ENCODE measurements around the gene ZNF613.
"Not testable (repeated sequence)": the region's sequence is repeated elsewhere in the genome, so short reads cannot be mapped to it uniquely, and the experiment has no call there.

ZNF613 gene

DNA sequence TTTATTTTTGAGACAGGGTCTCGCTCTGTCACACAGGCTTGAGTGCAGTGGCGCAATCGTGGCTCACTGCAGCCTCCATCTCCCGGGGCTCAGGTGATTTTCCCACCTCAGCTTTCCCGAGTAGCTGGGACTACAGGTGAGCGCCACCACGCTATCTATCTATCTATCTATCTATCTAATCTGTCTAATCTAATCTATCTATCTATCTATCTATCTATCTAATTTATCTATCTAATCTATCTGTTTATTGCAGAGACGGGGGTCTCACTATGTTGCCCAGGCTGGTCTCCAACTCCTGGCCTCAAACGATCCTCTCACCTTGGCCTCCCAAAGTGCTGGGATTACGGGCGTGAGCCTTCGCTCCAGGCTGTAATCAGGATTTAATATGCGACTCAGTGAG is 587 bp downstream of the ZNF613 start:
- TF ChIP-seq POU2F2 (IDR thresholded peaks at IDR 0.05; ENCODE audit: low read depth, low read length), result no peak
- no peak for TF ChIP-seq SPI1 (IDR thresholded peaks at IDR 0.05; ENCODE audit: low read depth, low read length)
- DNase-seq (ENCODE audit: insufficient read length, low spot score), result no peak
- no peak for FAIRE-seq

GRCh38 chr19:51931921-51932320 is 4.6 kb downstream of the ZNF613 start:
- FAIRE-seq (no peak), DNase-seq (ENCODE audit: insufficient read length, low spot score) (no peak)
- TF ChIP-seq SPI1 (IDR thresholded peaks at IDR 0.05; ENCODE audit: low read depth, low read length) (no peak), POLR2AphosphoS5 (IDR thresholded peaks at IDR 0.05; ENCODE audit: low read depth, low read length) (no peak), POU2F2 (IDR thresholded peaks at IDR 0.05; ENCODE audit: low read depth, low read length) (no peak), TAF1 (IDR thresholded peaks at IDR 0.05; ENCODE audit: low read depth, low read length) (no peak), PAX5 (IDR thresholded peaks at IDR 0.05; ENCODE audit: insufficient read depth, low read length, severe bottlenecking) (no peak), POLR2A (IDR thresholded peaks at IDR 0.05; ENCODE audit: low read depth, low read length) (no peak)

DNA sequence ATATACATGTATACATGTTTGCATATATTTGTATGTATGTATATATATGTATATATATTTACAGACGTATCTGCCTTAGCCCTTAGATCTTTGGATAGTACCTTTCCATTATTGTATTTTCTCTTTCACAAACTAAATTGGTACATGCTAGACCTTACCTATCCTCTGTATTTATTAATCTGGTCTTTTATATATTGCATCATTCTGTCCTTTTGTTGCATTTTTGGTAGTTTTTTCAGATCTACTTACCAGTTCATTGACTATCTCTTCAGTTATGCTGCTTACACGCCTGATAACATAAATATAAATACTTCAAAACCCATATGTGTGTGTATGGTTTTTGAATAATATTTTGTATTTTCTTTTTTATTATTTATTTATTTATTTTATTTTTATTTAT is 11.7 kb downstream of the ZNF613 start:
- TF ChIP-seq TAF1 (IDR thresholded peaks at IDR 0.05; ENCODE audit: low read depth, low read length) (no peak), POLR2A (IDR thresholded peaks at IDR 0.05; ENCODE audit: low read depth, low read length) (no peak), POU2F2 (IDR thresholded peaks at IDR 0.05; ENCODE audit: low read depth, low read length) (no peak), PAX5 (IDR thresholded peaks at IDR 0.05; ENCODE audit: insufficient read depth, low read length, severe bottlenecking) (no peak), POLR2AphosphoS5 (IDR thresholded peaks at IDR 0.05; ENCODE audit: low read depth, low read length) (no peak), SPI1 (IDR thresholded peaks at IDR 0.05; ENCODE audit: low read depth, low read length) (no peak)
- FAIRE-seq, result no peak
- no peak for DNase-seq (ENCODE audit: insufficient read length, low spot score)

GRCh38 chr19:51944798-51945552 is 17.7 kb downstream of the ZNF613 start:
- no peak for TF ChIP-seq TAF1 (IDR thresholded peaks at IDR 0.05; ENCODE audit: low read depth, low read length)
- TF ChIP-seq POLR2AphosphoS5 (IDR thresholded peaks at IDR 0.05; ENCODE audit: low read depth, low read length), result no peak
- no peak for TF ChIP-seq POU2F2 (IDR thresholded peaks at IDR 0.05; ENCODE audit: low read depth, low read length)
- no peak for TF ChIP-seq SPI1 (IDR thresholded peaks at IDR 0.05; ENCODE audit: low read depth, low read length)
- no peak for TF ChIP-seq POLR2A (IDR thresholded peaks at IDR 0.05; ENCODE audit: low read depth, low read length)
- no peak for TF ChIP-seq PAX5 (IDR thresholded peaks at IDR 0.05; ENCODE audit: insufficient read depth, low read length, severe bottlenecking)
- DNase-seq (ENCODE audit: insufficient read length, low spot score) (no peak), FAIRE-seq (peak; percentile 33)

GRCh38 chr19:51946602-51947001 is 19.3 kb downstream of the ZNF613 start:
- DNase-seq (ENCODE audit: insufficient read length, low spot score), result no peak
- FAIRE-seq, result no peak
- TF ChIP-seq TAF1 (IDR thresholded peaks at IDR 0.05; ENCODE audit: low read depth, low read length), result no peak
- no peak for TF ChIP-seq PAX5 (IDR thresholded peaks at IDR 0.05; ENCODE audit: insufficient read depth, low read length, severe bottlenecking)
- no peak for TF ChIP-seq POLR2AphosphoS5 (IDR thresholded peaks at IDR 0.05; ENCODE audit: low read depth, low read length)
- TF ChIP-seq POU2F2 (IDR thresholded peaks at IDR 0.05; ENCODE audit: low read depth, low read length), result no peak
- no peak for TF ChIP-seq POLR2A (IDR thresholded peaks at IDR 0.05; ENCODE audit: low read depth, low read length)
- no peak for TF ChIP-seq SPI1 (IDR thresholded peaks at IDR 0.05; ENCODE audit: low read depth, low read length)

DNA sequence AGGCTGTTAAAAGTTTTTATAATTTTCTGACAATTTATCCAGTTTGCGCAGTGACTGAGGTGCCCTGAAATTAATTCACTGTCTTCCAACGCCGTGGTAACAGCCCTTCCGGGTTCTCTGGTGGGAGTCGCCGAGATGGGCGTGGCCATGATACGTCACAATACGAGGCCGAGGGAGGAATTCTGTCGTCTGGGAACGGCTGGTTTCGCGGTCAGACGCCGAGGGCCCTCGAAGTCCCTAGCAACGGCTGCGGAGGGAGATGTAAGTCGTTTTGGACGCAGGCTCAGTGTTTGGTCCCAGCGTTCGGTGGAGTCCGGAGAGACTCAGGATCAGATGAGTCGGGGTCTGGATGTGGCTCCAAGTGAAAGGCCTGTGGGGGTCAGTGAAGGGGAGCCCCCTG is 21.7 kb downstream of the ZNF613 start:
- TF ChIP-seq PAX5 (IDR thresholded peaks at IDR 0.05; ENCODE audit: insufficient read depth, low read length, severe bottlenecking) (no peak), POLR2AphosphoS5 (IDR thresholded peaks at IDR 0.05; ENCODE audit: low read depth, low read length) (no peak), POU2F2 (IDR thresholded peaks at IDR 0.05; ENCODE audit: low read depth, low read length) (no peak), TAF1 (IDR thresholded peaks at IDR 0.05; ENCODE audit: low read depth, low read length) (no peak), SPI1 (IDR thresholded peaks at IDR 0.05; ENCODE audit: low read depth, low read length) (no peak), POLR2A (IDR thresholded peaks at IDR 0.05; ENCODE audit: low read depth, low read length) (no peak)
- DNase-seq (ENCODE audit: insufficient read length, low spot score), result no peak
- no peak for FAIRE-seq

- DNase-seq (ENCODE audit: insufficient read length, low spot score); FAIRE-seq: not testable (repeated sequence)
These were observed 30.6 kb downstream of the ZNF613 start for GRCh38 chr19:51957846-51958245.

DNA sequence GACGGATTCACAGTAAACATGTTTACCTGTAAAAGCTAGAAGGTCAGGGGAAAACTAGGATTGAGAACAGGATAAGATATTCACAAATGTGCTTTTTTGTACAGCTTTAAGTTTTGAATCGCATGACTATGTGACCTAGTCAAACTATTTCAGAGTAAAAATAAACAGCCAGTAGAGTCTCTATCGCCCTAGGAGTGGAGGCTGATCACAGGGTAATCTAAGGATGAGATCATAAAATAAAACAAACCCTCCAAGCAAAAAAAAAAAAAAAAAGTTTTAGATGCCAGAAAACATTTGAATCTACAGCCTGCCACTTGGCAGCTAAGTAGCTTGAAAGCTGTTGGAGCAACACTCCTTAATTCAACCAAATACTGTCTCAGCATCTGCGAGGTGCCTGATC is 32.5 kb downstream of the ZNF613 start:
- FAIRE-seq, result no peak
- DNase-seq (ENCODE audit: insufficient read length, low spot score), result no peak
- TF ChIP-seq TAF1 (IDR thresholded peaks at IDR 0.05; ENCODE audit: low read depth, low read length), result no peak
- TF ChIP-seq SPI1 (IDR thresholded peaks at IDR 0.05; ENCODE audit: low read depth, low read length), result no peak
- TF ChIP-seq POLR2A (IDR thresholded peaks at IDR 0.05; ENCODE audit: low read depth, low read length), result no peak
- no peak for TF ChIP-seq POLR2AphosphoS5 (IDR thresholded peaks at IDR 0.05; ENCODE audit: low read depth, low read length)
- no peak for TF ChIP-seq POU2F2 (IDR thresholded peaks at IDR 0.05; ENCODE audit: low read depth, low read length)
- TF ChIP-seq PAX5 (IDR thresholded peaks at IDR 0.05; ENCODE audit: insufficient read depth, low read length, severe bottlenecking), result no peak

- not testable (repeated sequence) for DNase-seq (ENCODE audit: insufficient read length, low spot score); FAIRE-seq
These were observed 33.5 kb downstream of the ZNF613 start for GRCh38 chr19:51960621-51961233.

DNA sequence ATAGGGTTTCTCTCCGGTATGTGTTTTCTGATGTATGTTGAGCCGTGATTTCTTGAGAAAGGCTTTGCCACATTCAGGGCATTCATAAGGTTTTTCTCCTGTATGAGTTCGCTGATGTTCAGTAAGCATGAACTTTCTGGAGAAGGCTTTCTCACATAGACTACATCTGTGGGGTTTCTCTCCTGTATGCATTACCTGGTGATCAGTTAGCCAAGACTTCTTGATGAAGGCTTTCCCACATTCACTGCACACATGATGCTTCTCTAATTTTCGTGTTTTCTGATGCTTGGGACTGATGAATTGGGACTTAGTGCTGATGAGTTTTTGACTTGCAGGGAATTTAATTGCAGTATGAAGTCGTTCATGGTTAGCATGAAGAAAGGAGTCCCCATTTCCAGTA is 38.3 kb downstream of the ZNF613 start:
- FAIRE-seq (no peak), DNase-seq (ENCODE audit: insufficient read length, low spot score) (no peak)
- TF ChIP-seq PAX5 (IDR thresholded peaks at IDR 0.05; ENCODE audit: insufficient read depth, low read length, severe bottlenecking), result no peak
- no peak for TF ChIP-seq POLR2A (IDR thresholded peaks at IDR 0.05; ENCODE audit: low read depth, low read length)
- TF ChIP-seq TAF1 (IDR thresholded peaks at IDR 0.05; ENCODE audit: low read depth, low read length), result no peak
- no peak for TF ChIP-seq POLR2AphosphoS5 (IDR thresholded peaks at IDR 0.05; ENCODE audit: low read depth, low read length)
- TF ChIP-seq POU2F2 (IDR thresholded peaks at IDR 0.05; ENCODE audit: low read depth, low read length), result no peak
- TF ChIP-seq SPI1 (IDR thresholded peaks at IDR 0.05; ENCODE audit: low read depth, low read length), result no peak
